H1 (cell line): ENCODE measurements around the gene OR4D6. TPM values are rescaled to one million over a fixed set of nuclear protein-coding genes. Genes with fewer than 3 reads are reported as not detected.

Experiments
- CTCF ChIA-PET: fragments of 300-600 bp; sonication (Branson Sonifier 250); formaldehyde crosslinking; loops from one replicate; lab custom pipeline; 2021; ENCODE audit not compliant: partially characterized antibody; lab: Charles Lee
- POLR2A ChIA-PET: fragments of 300-600 bp; sonication (Branson Sonifier 250); formaldehyde crosslinking; loops from one replicate; lab custom pipeline; 2021; ENCODE audit warnings: inconsistent platforms; ENCODE audit not compliant: partially characterized antibody; lab: Charles Lee
- DNase-seq, 2 experiments: peaks; one replicate each; pipeline versions ENCODE4 v3.0.0 to v3.0.0-alpha.2; 2010 to 2022; ENCODE audit warnings: low spot score in 2 of 2, low read depth in 1 of 2, mixed read lengths in 1 of 2
- FAIRE-seq: peaks from 2 replicates; lab custom pipeline; 2011; peaks lifted over from hg19 to GRCh38; lab: Jason Lieb, UNC
- H2AFZ ChIP-seq: 2 replicates; pipeline ENCODE4 v1.8.1; 2012; ENCODE audit warnings: low read length, inconsistent platforms
- H2AK5ac ChIP-seq: 2 replicates; pipeline ENCODE4 v1.6.1; 2013; ENCODE audit warnings: low read depth, low read length
- H2BK120ac ChIP-seq: replicated peaks from 2 replicates; pipeline ENCODE3; 2013; ENCODE audit warnings: low read depth, low read length, inconsistent platforms
- H2BK12ac ChIP-seq: 2 replicates; pipeline ENCODE4 v1.6.1; 2013; ENCODE audit warnings: low read depth, low read length
- H2BK15ac ChIP-seq: 2 replicates; pipeline ENCODE4 v1.6.1; 2013; ENCODE audit warnings: low read length
- H2BK20ac ChIP-seq: 2 replicates; pipeline ENCODE4 v1.6.1; 2013; ENCODE audit warnings: low read length
- H2BK5ac ChIP-seq: 2 replicates; pipeline ENCODE4 v1.6.1; 2013; ENCODE audit warnings: low read depth, low read length
- H3K14ac ChIP-seq: 2 replicates; pipeline ENCODE4 v1.6.1; 2013; ENCODE audit warnings: inconsistent platforms; ENCODE audit not compliant: insufficient read length
- H3K18ac ChIP-seq: 2 replicates; pipeline ENCODE4 v1.6.1; 2013; ENCODE audit warnings: low read length; ENCODE audit errors: extremely low read depth
- H3K23ac ChIP-seq: 2 replicates; pipeline ENCODE4 v1.6.1; 2013; ENCODE audit warnings: inconsistent platforms; ENCODE audit not compliant: insufficient read length
- H3K23me2 ChIP-seq: 2 replicates; pipeline ENCODE4 v1.6.1; 2013; ENCODE audit warnings: low read depth, low read length
- H3K27ac ChIP-seq: 2 replicates; pipeline ENCODE4 v1.6.1; 2011; ENCODE audit warnings: low read depth, low read length, inconsistent platforms
- H3K27me3 ChIP-seq, 4 experiments: replicated peaks in 1 of 4; 1 replicate in 1 of 4; 2 replicates in 3 of 4; pipeline versions ENCODE4 v1.6.1 to v1.8.1; 2011 to 2013; ENCODE audit warnings: low read length in 3 of 4, mild to moderate bottlenecking in 3 of 4, inconsistent platforms in 2 of 4, mixed read lengths in 2 of 4, moderate library complexity in 1 of 4; ENCODE audit not compliant: control insufficient read depth in 3 of 4, insufficient read depth in 3 of 4; ENCODE audit errors: extremely low read depth in 1 of 4
- H3K36me3 ChIP-seq, 4 experiments: 2 replicates each; pipeline versions ENCODE4 v1.6.1 to v1.8.1; 2011 to 2013; ENCODE audit warnings: mild to moderate bottlenecking in 4 of 4, low read length in 3 of 4, moderate library complexity in 2 of 4, control low read depth in 1 of 4, inconsistent platforms in 1 of 4; ENCODE audit not compliant: insufficient read depth in 4 of 4, control insufficient read depth in 2 of 4
- H3K4ac ChIP-seq: replicated peaks from 2 replicates; pipeline ENCODE3; 2013; ENCODE audit warnings: low read length, low read depth, mixed read lengths, inconsistent platforms; ENCODE audit not compliant: insufficient read length
- H3K4me1 ChIP-seq, 4 experiments: replicated peaks in 1 of 4; 1 replicate in 1 of 4; 2 replicates in 3 of 4; pipeline versions ENCODE4 v1.6.1 to v1.8.1; 2011 to 2013; ENCODE audit warnings: low read length in 3 of 4, inconsistent platforms in 2 of 4, mixed read lengths in 1 of 4; ENCODE audit not compliant: insufficient read depth in 4 of 4, control insufficient read depth in 3 of 4
- H3K4me2 ChIP-seq, 2 experiments: 2 replicates each; pipeline versions ENCODE4 v1.6.1 to v1.8.1; 2011 to 2013; ENCODE audit warnings: low read depth in 2 of 2, low read length in 2 of 2, control low read depth in 1 of 2, inconsistent platforms in 1 of 2, mild to moderate bottlenecking in 1 of 2; ENCODE audit not compliant: insufficient read depth in 1 of 2
- H3K4me3 ChIP-seq, 4 experiments: fragments of 200-600, 300-600 bp in 1 of 4; sonication (generic), shearing (Covaris generic), sonication (Bioruptor Twin) in 1 of 4; 2 replicates each; pipeline versions ENCODE4 v1.5.1 to v1.8.1; 2011 to 2016; ENCODE audit warnings: low read length in 4 of 4, low read depth in 3 of 4, control low read depth in 2 of 4, inconsistent platforms in 2 of 4, mild to moderate bottlenecking in 2 of 4, mixed read lengths in 1 of 4, moderate library complexity in 1 of 4; ENCODE audit not compliant: insufficient read depth in 2 of 4; ENCODE audit errors: extremely low read depth in 1 of 4
- H3K56ac ChIP-seq: replicated peaks from 2 replicates; pipeline ENCODE3; 2013; ENCODE audit warnings: low read depth, mild to moderate bottlenecking, mixed read lengths, low read length, inconsistent platforms; ENCODE audit not compliant: insufficient read length
- H3K79me1 ChIP-seq: 2 replicates; pipeline ENCODE4 v1.6.1; 2013; ENCODE audit warnings: low read depth, low read length, control low read depth
- H3K79me2 ChIP-seq, 2 experiments: 2 replicates each; pipeline versions ENCODE4 v1.6.1 to v1.8.1; 2012 to 2013; ENCODE audit warnings: low read length in 2 of 2, mild to moderate bottlenecking in 2 of 2, inconsistent platforms in 1 of 2; ENCODE audit not compliant: insufficient read depth in 2 of 2, control insufficient read depth in 1 of 2
- H3K9ac ChIP-seq, 4 experiments: replicated peaks in 1 of 4; 1 replicate in 1 of 4; 2 replicates in 3 of 4; pipeline versions ENCODE4 v1.6.1 to v1.8.1; 2011 to 2013; ENCODE audit warnings: low read depth in 3 of 4, low read length in 3 of 4, control low read depth in 2 of 4, mild to moderate bottlenecking in 2 of 4, moderate library complexity in 2 of 4, inconsistent platforms in 1 of 4; ENCODE audit errors: extremely low read depth in 1 of 4
- H3K9me3 ChIP-seq, 2 experiments: 2 replicates each; pipeline versions ENCODE4 v1.6.1 to v1.8.1; 2012 to 2013; ENCODE audit warnings: mild to moderate bottlenecking in 2 of 2, moderate library complexity in 2 of 2, control low read depth in 1 of 2, inconsistent platforms in 1 of 2, low read depth in 1 of 2, low read length in 1 of 2, mixed read lengths in 1 of 2; ENCODE audit not compliant: insufficient read depth in 2 of 2
- H4K20me1 ChIP-seq, 2 experiments: replicated peaks in 1 of 2; 2 replicates each; pipeline versions ENCODE3 to v1.8.1; 2011 to 2013; ENCODE audit warnings: inconsistent platforms in 2 of 2, low read length in 2 of 2, mild to moderate bottlenecking in 1 of 2; ENCODE audit not compliant: insufficient read depth in 2 of 2, control insufficient read depth in 1 of 2
- H4K5ac ChIP-seq: 2 replicates; pipeline ENCODE4 v1.6.1; 2013; ENCODE audit warnings: low read length, low read depth, mixed read lengths, inconsistent platforms; ENCODE audit not compliant: insufficient read length
- H4K8ac ChIP-seq: 2 replicates; pipeline ENCODE4 v1.8.0; 2013; ENCODE audit warnings: mild to moderate bottlenecking, moderate library complexity, low read length, inconsistent platforms; ENCODE audit not compliant: insufficient read depth; ENCODE audit errors: extremely low read depth
- H4K91ac ChIP-seq: replicated peaks from 2 replicates; pipeline ENCODE3; 2013; ENCODE audit warnings: low read length, mixed read lengths, inconsistent platforms; ENCODE audit not compliant: insufficient read length
- ASH2L ChIP-seq: fragments of 200-600, 300-600 bp; sonication (generic); IDR thresholded peaks from one replicate; pipeline ENCODE4 v1.7.1; 2017; ENCODE audit warnings: low read length
- BACH1 ChIP-seq: IDR thresholded peaks from 2 replicates; pipeline ENCODE4 v1.6.1; 2012; ENCODE audit warnings: low read length, improper control_type of control experiment
- BRCA1 ChIP-seq: IDR thresholded peaks from 2 replicates; pipeline ENCODE4 v1.6.1; 2012; ENCODE audit warnings: low read depth, low read length, improper control_type of control experiment
- EGR1 ChIP-seq: IDR thresholded peaks from 2 replicates; pipeline ENCODE4 v1.6.1; 2011; ENCODE audit warnings: low read depth, low read length, borderline replicate concordance
- MAFK ChIP-seq: IDR thresholded peaks from 2 replicates; pipeline ENCODE4 v1.6.1; 2012; ENCODE audit warnings: low read depth, mild to moderate bottlenecking, improper control_type of control experiment, low read length
- MAX ChIP-seq: IDR thresholded peaks from 2 replicates; pipeline ENCODE4 v1.6.1; 2012; ENCODE audit warnings: inconsistent platforms
- POLR2AphosphoS5 ChIP-seq: IDR thresholded peaks from 2 replicates; pipeline ENCODE4 v1.6.1; 2011; ENCODE audit warnings: low read depth, low read length
- RAD21 ChIP-seq, 2 experiments: IDR thresholded peaks in 1 of 2; conservative IDR thresholded peaks in 1 of 2; 2 replicates each; pipeline ENCODE4 v1.6.1; 2011; ENCODE audit warnings: low read depth in 2 of 2, low read length in 2 of 2, improper control_type of control experiment in 1 of 2, inconsistent platforms in 1 of 2, mild to moderate bottlenecking in 1 of 2, moderate library complexity in 1 of 2
- RNF2 ChIP-seq: fragments of 200-900, 300-1000 bp; sonication (generic); IDR thresholded peaks from 2 replicates; pipeline ENCODE4 v1.7.1; 2016; ENCODE audit warnings: borderline replicate concordance, low read depth, mild to moderate bottlenecking, antibody characterized with exemption, low read length; ENCODE audit not compliant: poor library complexity, severe bottlenecking; ENCODE audit errors: missing control alignments
- RXRA ChIP-seq: IDR thresholded peaks from 2 replicates; pipeline ENCODE4 v1.6.1; 2011; ENCODE audit warnings: low read depth, mild to moderate bottlenecking, low read length, moderate library complexity; ENCODE audit not compliant: insufficient read depth
- SIN3A ChIP-seq, 2 experiments: IDR thresholded peaks in 1 of 2; conservative IDR thresholded peaks in 1 of 2; 2 replicates each; pipeline ENCODE4 v1.6.1; 2011 to 2012; ENCODE audit warnings: low read length in 2 of 2, improper control_type of control experiment in 1 of 2, low read depth in 1 of 2, mild to moderate bottlenecking in 1 of 2
- SP4 ChIP-seq: IDR thresholded peaks from 2 replicates; pipeline ENCODE4 v1.6.1; 2012; ENCODE audit warnings: low read length, inconsistent platforms
- SRF ChIP-seq: IDR thresholded peaks from 2 replicates; pipeline ENCODE4 v1.6.1; 2011; ENCODE audit warnings: mild to moderate bottlenecking, low read depth, low read length, moderate library complexity
- TBP ChIP-seq: IDR thresholded peaks from 2 replicates; pipeline ENCODE4 v1.6.1; 2011; ENCODE audit warnings: low read depth, low read length, improper control_type of control experiment
- YY1 ChIP-seq: IDR thresholded peaks from 2 replicates; pipeline ENCODE4 v1.6.1; 2011; ENCODE audit warnings: low read depth, mild to moderate bottlenecking, low read length
- WGBS, 2 experiments: shearing (Covaris generic) in 1 of 2; methylation state at CpG; one replicate each; pipeline versions ENCODE4 v1.1.6 to v1.1.7; 2013 to 2015; ENCODE audit warnings: low lambda C conversion rate in 2 of 2, mixed read lengths in 2 of 2, inconsistent platforms in 1 of 2, low coverage in 1 of 2, missing lambda C conversion rate in 1 of 2; ENCODE audit not compliant: insufficient replicate concordance in 2 of 2, insufficient coverage in 1 of 2, insufficient read length in 1 of 2; ENCODE audit errors: extremely low coverage in 1 of 2, missing lambda C conversion rate in 1 of 2; 5-methylcytosine and 5-hydroxymethylcytosine counted together
- polyA plus RNA-seq, 7 experiments: library from polyadenylated mRNA; depleted of rRNA in 3 of 7; stranded (reverse) in 5 of 7; unstranded in 2 of 7; fragments of >200 nt in 5 of 7; fragments of 200-250 nt in 2 of 7; gene quantifications; 1 replicate in 5 of 7; 2 replicates in 1 of 7; 4 replicates in 1 of 7; pipeline versions ENCODE4 v1.2.1 to v1.2.3, GENCODE V29; 2011 to 2013; ENCODE audit warnings: missing spikeins in 2 of 7, mixed read lengths in 2 of 7
- total RNA-seq: library from RNA; stranded (reverse); fragmentation: NEBNext Ultra II Directional; extraction: Animal tissue kit (Norgen Biotek cat#: 25700); gene quantifications from 2 replicates; pipeline ENCODE4 v1.2.1, GENCODE V29; 2021

The OR4D6 gene
- total and polyA plus RNA-seq, 2 of the 8 experiments (the other 6 are each of a cell fraction or from before 2014, with no cell fraction given): not detected

GRCh38 chr11:59501931-59502330 is 45.2 kb downstream of the OR4D6 start:
- no peak overlapping the region for H2BK15ac ChIP-seq
- no peak overlapping the region for H3K18ac ChIP-seq
- H2BK12ac ChIP-seq: no peak overlapping the region
- POLR2A ChIA-PET: no interaction called here
- no peaks in the 10 kb centered on the region for H3K9me3 ChIP-seq
- H2BK20ac ChIP-seq: no peak overlapping the region
- no peak overlapping the region for H3K4me2 ChIP-seq
- no peak overlapping the region for H3K23ac ChIP-seq
- no peak overlapping the region for H2BK5ac ChIP-seq
- no peaks in the 10 kb centered on the region for H3K27me3 ChIP-seq
- no peak overlapping the region for H2AFZ ChIP-seq
- H2BK120ac ChIP-seq: no peak overlapping the region
- no peak overlapping the region for H4K5ac ChIP-seq
- H3K56ac ChIP-seq: no peak overlapping the region
- no peak overlapping the region for H3K9ac ChIP-seq
- no peak overlapping the region for H3K14ac ChIP-seq
- DNase-seq (no peak), FAIRE-seq (no peak)
- H2AK5ac ChIP-seq: no peak overlapping the region
- no peaks in the 10 kb centered on the region for H3K79me2 ChIP-seq
- no peaks in the 10 kb centered on the region for H3K79me1 ChIP-seq
- H4K20me1 ChIP-seq: no peaks in the 10 kb centered on the region
- H3K4me3 ChIP-seq: no peak overlapping the region
- CTCF ChIA-PET: interaction anchor here (0.7 kb wide), 1 partner anchor 1130 kb away, joined by 3 read pairs; no protein-coding TSS in a partner anchor
- no peaks in the 10 kb centered on the region; the same call in 1 of the 2 replicates for H3K23me2 ChIP-seq
- no peak overlapping the region for H3K27ac ChIP-seq
- H4K8ac ChIP-seq: no peak overlapping the region
- H4K91ac ChIP-seq: no peak overlapping the region
- no peaks in the 10 kb centered on the region for H3K4me1 ChIP-seq
- H3K36me3 ChIP-seq: no peaks in the 10 kb centered on the region
- WGBS, 2 experiments: 0% methylated on average over 1 of the region's 1 CpG; no CpG with 5 or more reads in 1 of the 2 experiments
- no peak overlapping the region for H3K4ac ChIP-seq
- no peak for TF ChIP-seq BRCA1
- TF ChIP-seq MAX: no peak
- no peak for TF ChIP-seq TBP
- no peak for TF ChIP-seq RXRA
- TF ChIP-seq SRF: no peak
- TF ChIP-seq YY1: no peak
- no peak for TF ChIP-seq EGR1
- no peak for TF ChIP-seq SP4
- TF ChIP-seq BACH1: no peak
- no peak for TF ChIP-seq SIN3A (conservative IDR thresholded peaks at IDR 0.05 in 1 of 2, IDR thresholded peaks at IDR 0.05 in 1 of 2; ENCODE audit: low read depth in 1 of 2, low read length in 2 of 2)
- TF ChIP-seq ASH2L: no peak
- no peak for TF ChIP-seq RAD21 (IDR thresholded peaks at IDR 0.05 in 1 of 2, conservative IDR thresholded peaks at IDR 0.05 in 1 of 2; ENCODE audit: low read depth in 2 of 2, low read length in 2 of 2)
- no peak for TF ChIP-seq MAFK
- TF ChIP-seq RNF2: no peak
- TF ChIP-seq POLR2AphosphoS5: no peak
